GM19324 (cell line): ENCODE results near the gene RAD50.
"Not testable (repeated sequence)": the region's sequence is repeated elsewhere in the genome, so short reads cannot be mapped to it uniquely, and the experiment has no call there.

Source experiments
- ATAC-seq: cut with Tn5 transposase; IDR thresholded peaks from one replicate; pipeline ENCODE4 v1.9.1; 2021; ENCODE audit warnings: mild to moderate bottlenecking, moderate library complexity; ENCODE audit not compliant: unreplicated experiment, low FRiP score

RAD50 gene

DNA sequence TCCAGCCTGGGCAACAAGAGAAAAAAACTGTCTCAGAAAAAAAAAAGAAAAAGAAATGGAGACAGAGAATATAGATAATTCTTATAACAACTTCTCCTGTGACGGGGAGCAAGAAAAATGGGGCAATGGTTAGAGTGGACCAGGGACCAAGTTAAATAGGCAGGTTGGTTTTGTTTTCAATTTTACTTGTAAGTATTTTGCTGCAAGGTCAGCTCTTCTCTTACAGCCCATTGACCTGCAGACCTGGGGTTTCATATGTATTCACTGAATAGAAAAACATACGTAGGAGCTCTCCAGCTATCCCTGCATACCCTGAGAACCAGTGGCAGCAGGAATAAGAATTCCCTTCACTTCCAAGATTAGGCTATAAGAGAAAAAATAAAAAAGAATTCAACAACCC lies 72.0 kb downstream of the RAD50 start:
- ATAC-seq = no peak

DNA sequence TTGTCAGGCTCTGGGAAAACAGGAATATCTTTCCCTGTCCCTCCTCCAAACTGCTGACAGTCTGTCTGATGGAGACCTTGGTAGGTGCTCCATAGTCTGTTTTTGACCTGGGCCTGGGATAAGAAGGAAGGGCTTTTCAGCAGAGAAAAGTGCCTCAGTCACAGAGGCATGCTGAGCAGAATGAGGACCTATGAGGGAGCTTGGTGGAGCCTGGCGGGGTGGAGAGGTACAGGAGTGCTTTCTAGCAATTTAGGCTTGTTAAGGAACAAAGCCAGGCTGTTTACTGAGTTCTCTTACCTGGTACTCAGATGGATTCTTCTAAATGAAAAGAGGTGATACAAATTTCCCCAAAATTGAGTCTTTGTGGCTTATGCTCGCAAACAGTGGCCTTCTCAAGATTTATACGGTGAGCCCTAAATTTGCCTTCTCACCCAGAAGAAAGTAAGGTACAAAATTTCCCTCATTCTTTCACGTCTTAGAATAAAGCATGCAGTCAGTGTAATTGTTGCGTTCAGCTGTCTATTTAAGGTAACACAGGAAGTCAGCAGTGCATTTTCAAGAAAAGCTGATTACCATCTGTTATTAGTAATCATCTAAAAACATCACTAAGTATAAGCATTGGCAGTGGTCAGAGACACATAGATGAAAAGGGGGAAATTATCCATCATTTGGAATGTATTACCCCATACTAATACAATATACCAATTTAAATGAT lies 72.6 kb downstream of the RAD50 start:
- no peak for ATAC-seq

DNA sequence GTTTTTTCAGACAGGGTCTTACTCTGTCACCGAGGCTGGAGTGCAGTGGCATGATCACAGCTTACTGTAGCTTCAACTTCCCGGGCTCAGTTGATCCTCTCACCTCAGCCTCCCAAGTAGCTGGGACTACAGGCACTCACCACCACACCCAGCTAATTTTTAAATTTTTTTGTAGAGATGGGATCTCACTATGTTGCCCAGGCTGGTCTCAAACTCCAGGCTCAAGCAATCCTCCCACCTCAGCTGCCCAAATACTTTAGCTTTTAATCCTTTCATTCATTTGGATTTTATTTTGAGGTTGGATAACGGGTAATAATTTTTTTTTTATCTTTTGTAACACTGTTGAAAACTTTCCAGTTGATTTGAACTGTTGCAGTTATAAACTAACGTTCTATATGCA lies 76.8 kb downstream of the RAD50 start:
- not testable (repeated sequence) for ATAC-seq

DNA sequence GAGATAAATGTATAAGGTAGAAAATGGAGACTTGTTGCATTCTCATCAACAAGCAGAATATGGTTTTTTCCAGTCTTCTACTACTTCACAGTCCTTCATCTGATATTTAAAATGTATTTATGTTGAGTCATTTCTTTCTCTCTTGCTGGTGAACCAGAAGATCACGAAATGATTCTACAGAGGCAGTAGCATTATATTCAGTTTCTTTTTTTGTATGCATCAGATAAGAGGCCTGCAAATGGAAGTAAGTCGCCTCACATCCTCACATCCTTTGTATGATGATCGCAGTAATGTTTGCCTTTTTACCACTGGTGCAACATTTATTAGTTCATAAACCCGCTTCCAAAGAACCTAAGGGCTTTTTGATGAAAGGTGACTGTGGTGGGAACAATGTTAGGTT lies 79.1 kb downstream of the RAD50 start:
- no peak for ATAC-seq

DNA sequence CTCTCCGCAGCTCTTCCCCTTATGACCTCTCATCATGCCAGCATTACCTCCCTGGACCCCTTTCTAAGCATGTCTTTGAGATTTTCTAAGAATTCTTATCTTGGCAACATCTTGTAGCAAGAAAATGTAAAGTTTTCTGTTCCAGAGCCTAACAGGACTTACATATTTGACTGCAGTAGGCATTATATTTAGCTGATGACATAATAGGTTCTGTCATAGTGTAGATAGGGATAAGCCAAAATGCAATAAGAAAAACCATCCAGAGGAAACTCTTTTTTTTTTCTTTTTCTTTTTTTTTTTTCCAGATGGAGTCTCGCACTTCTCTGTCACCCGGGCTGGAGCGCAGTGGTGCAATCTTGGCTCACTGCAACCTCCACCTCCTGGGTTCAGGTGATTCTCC lies 80.5 kb downstream of the RAD50 start:
- ATAC-seq = no peak

DNA sequence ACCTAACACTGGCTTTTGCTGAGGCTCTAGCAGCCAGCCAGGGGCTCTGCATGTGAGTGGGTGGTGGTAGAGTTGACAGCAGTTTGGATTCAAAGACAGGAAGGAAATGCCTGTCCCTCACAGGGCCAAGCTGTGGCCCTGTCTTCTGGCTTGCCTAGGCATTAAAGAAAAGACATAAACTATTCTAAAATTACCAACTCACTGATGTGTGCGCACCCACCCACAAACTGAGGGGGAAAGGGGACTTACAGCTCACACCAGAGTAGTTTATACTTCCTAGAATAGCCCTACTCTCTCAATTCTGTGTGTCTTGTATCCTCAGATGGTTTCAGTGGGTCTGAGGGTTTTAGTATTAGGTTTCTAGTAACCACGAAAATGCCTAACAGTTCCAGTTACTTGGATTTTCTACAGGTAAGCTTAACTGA lies 82.9 kb downstream of the RAD50 start:
- no peak for ATAC-seq

DNA sequence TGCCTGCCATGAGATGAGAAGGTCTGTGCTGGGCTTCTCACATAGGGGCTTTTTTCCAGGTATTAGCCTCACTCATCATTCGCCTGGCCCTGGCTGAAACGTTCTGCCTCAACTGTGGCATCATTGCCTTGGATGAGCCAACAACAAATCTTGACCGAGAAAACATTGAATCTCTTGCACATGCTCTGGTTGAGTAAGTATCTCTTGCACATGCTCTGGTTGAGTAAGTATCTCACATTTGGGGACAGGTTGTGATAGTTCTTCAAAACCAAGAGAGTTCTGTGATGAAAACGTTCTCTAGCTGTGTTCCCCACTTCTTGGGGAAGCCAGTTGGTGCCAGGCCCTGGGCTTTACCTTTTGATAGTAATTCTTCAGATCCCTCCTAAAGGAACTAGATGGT lies 83.8 kb downstream of the RAD50 start:
- ATAC-seq = no peak

DNA sequence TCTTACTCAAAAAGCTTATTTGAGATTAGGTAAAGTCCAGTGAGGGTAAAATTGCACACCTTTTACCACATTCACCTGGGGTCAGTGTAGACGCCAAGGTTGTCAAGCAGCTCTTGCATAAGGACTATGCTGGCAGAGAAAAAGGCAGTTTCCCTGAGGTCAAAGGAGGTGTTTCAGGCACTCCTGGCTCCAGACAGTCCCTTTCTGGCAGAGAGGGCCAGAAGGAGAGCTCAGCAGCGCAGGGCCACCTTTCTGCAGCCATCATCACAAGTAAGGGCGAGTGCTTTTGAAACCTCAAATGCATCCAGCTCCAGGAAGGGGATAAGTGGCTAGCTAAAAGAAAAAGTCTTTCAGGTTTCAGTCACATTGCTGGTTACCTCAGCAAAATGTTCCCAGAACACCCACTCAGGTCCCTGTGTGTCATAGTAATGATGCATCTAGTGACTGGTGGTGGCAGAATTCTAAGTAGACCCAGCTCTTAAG lies 84.5 kb downstream of the RAD50 start:
- ATAC-seq = no peak

DNA sequence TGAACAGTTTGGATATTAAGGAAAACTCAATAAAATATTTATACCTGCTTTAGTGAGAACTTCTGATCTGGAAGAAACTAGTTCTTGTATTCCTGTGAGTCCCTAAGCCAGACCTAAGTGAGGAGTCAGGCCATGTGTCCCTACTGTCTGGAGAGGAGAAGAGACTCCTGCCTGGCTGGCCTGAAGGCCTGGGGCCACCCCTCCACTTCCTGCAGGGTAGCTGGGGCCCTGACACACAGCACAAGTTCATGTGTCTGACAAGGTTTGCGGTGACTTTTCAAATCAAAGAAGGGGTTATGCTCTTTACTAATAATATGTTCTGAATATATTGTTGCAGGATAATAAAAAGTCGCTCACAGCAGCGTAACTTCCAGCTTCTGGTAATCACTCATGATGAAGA lies 85.1 kb downstream of the RAD50 start:
- no peak for ATAC-seq

DNA sequence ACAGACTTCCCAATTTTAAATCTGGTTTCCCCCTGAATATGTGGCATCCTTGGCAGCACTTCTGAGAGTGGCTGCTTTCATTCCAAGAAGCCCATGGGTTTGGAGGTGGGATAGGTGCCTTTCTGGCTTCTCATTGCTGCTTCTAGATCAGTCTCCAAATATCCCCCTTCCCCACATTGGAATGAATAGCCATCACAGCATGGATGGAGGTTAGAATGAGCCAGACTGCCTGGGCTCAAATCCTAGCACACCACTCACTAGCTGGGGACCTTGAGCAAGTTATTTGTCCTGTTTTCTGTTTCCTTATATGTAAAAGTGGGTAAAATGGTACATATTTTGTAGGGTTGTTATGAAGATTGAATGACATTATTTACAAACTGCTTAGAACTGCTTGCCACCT lies 87.4 kb downstream of the RAD50 start:
- ATAC-seq = no peak

DNA sequence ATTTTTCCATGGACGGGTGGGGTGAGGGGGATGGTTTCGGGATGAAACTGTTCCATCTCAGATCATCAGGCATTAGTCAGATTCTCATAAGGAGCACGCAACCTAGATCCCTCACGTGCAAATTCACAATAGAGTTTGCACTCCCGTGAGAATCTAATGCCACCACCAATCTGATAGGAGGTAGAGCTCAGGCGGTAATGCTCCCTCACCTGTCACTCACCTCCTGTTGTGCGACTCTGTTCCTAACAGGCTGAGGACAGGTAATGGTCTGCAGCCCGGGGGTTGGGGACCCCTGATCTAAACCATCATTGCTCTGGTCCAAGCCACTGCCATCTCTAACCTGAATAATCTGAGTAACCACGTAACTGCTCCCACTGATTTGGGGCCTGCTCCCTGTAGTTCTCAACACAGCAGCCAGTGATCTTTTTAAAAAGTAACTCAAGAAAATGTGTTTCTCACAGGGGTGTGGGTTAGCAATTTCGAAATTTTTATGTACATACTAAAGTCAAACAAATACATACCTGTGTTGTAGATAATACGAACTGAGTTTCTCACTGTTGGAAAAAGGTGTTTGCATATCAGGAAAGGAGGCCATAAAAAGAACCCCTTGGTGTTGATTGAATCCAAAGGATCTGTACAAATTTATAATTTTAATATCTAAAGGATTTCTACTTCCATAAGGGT lies 89.9 kb downstream of the RAD50 start:
- ATAC-seq = no peak

DNA sequence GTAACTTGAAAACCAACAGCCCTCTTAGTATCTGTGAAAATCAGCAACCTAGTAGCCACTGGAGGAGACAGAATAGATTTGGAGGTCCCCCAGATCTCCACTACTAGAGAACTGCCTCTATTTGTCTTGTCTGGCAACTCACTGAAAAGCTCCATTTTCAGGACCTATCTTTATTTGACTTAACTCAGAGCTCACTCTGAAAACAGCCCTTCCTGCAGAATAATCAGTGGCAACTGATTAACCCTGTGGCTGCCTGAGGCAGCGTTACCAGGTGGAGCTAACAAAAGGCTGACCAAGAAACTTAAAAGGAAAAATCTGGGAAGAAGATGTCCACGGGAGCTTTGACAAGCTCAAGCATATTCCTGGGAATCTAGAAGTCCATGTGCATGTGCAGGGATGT lies 90.7 kb downstream of the RAD50 start:
- no peak for ATAC-seq

DNA sequence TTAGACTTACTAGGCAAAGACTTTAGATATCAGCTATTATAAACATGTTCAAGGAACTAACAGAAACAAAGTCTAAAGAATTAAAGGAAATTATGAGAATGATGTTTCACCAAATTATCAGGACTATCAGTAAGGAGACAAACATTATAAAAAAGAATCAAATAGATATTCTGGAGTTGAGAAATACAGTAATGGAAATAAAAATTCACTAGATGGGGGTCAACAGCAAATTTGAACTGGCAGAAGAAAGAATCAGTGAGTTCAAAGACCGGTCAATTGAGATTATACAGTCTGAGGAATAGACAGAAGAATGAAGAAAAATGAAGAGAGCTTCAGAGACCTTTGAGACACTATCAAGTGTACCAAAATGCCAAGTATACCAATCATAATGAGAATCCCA lies 91.6 kb downstream of the RAD50 start:
- ATAC-seq = no peak

DNA sequence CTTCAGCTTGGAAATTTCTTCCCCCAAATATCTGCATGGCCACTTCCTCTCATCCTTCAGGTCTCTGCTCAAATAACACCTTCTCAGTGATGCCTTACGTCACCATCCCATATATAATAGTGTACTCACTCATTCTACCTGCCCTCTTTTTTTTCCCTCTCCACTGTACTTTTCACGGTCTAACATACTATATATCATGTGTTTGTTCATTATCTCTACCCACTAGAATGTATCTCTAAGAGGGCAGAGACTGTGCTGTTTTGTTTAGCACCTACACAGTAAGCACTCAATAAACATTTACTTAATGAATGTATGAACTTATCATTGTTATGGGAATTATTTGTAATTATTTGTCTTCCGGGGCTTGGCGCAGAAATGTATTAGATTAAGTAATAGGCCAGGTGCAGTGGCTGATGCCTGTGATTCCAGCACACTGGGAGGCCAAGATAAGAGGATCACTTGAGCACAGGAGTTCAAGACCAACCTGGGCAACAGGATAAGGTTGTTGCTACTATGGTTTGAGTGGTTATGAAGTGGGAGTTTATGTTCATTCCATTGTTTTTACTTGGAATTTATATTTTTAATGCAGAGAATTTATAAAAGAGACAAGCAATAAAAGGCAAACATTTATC lies 95.2 kb downstream of the RAD50 start:
- no peak for ATAC-seq

DNA sequence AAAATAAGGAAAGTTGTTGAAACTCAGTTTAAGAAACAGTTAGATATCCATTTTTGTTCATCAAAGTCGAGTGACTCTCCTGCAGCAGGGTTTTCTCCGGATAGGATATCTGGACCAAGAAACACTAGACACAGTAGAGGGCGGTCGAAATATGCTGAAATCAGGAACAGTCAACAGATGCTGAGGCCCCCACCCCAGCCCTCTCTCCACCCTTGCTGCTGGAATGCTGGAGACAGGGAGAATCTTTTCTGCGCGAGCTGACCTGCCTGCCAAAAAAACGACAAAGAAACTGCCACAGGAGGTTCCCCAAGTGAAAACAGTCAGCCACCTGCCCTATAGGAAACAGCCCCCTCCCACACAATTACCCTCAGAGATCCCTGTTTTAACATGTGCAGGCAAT lies 96.9 kb downstream of the RAD50 start:
- no peak for ATAC-seq

DNA sequence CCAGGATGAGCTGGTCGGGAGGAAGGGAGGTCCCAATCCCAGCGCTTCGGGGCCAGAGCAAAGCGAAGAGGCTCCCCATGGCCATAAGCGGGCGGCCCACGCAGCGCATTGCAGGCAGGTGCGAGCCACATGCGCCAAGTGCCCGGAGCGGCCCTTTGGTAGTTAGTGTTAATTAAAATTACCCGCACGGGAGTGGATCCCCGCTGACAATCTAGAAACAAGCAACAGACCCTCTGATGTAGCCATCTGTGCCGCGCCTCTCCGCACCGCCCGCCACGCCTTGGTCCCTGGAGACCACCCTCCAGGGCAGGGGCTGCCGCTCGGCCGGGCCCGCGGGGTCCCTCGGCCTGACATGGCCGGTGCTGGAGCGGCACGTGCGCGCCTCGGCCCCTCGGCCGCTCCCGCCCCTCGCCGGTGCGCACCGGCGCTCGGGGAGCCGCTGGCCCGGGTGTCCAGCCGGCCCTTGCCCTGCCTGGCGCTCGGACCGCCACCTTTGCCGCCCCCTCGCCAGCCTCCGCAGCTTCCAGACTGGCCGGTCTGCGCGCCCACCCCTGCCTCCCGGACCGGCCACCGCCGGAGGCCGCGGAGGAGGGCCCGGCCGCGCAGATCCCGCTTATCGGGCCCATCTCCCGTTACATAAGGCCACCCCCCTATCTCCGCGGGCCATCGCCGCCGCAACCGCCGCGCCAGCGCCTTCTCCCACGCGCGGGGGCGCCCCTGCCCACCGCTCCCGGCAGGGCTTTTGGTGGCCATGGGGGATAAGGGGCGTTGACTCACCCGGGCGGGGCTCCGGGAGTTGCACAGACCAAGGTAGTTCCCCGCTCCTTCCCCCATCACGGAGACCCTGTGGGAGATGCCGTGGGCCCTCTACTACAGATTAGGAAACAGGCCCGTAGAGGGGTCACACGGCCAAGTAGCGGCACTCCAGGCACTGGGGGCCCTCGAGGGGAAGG lies 99.3 kb downstream of the RAD50 start:
- ATAC-seq = peak; percentile 29

DNA sequence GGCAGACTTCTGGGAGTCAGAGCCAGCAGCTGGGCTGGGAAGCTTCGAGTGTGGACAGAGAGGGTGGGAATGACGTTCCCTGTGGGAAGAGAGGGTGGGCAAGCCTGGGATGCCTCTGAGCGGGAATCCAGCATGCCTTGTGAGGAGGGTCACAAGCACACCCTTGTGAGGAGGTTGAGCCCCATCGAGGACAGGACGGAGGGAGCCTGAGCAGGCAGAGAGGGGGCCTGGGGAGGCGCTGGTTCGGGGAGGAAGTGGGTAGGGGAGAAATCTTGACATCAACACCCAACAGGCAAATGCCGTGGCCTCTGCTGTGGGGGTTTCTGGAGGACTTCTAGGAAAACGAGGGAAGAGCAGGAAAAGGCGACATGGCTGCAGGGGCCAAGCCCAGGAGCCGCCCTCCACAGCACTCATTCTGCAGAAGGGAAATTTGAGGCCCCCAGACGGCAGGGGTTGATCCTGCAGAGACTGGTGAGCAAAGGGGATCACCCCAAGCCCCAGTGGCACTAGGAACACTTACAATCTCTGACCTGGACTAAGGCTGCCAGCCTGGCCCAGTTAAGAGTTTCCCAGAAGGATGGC lies 100.1 kb downstream of the RAD50 start:
- ATAC-seq = no peak

DNA sequence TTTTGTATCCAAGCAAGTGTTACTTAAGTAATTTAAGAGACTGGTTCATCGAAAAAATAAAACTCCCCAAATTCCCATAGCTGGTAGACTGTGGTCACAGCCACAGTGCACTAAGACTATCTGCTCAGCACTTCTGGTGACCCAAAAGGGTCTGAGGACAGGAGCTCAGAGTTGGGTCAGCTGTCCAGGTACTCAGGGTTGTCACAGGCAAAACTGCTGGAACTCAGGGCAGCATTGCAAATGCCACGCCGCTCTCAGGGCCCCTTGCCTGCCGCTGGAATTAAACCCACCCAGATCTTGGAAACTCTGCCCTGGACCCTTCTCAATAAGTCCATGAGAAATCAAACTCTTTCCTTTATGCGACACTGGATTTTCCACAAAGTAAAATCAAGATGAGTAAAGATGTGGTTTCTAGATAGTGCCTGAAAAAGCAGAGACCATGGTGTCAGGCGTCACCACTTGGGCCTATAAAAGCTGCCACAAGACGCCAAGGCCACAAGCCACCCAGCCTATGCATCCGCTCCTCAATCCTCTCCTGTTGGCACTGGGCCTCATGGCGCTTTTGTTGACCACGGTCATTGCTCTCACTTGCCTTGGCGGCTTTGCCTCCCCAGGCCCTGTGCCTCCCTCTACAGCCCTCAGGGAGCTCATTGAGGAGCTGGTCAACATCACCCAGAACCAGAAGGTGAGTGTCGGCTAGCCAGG lies 101.1 kb downstream of the RAD50 start, which contains the start of gene IL13:
IL13 (plus strand) TSS at position 498 of the 705 bp plus-strand sequence; CDS start at position 512, 14 bp downstream.
- no peak for ATAC-seq
